Measurements from ENCODE around the gene EIPR1. TPM values are rescaled to one million over a fixed set of nuclear protein-coding genes. Genes with fewer than 3 reads are reported as not detected.
"Not testable (repeated sequence)": the region's sequence is repeated elsewhere in the genome, so short reads cannot be mapped to it uniquely, and the experiment has no call there.

Gene EIPR1
- polyA plus RNA-seq, 3 donors: 23.2 to 28.4 (median 26.5) TPM

DNA sequence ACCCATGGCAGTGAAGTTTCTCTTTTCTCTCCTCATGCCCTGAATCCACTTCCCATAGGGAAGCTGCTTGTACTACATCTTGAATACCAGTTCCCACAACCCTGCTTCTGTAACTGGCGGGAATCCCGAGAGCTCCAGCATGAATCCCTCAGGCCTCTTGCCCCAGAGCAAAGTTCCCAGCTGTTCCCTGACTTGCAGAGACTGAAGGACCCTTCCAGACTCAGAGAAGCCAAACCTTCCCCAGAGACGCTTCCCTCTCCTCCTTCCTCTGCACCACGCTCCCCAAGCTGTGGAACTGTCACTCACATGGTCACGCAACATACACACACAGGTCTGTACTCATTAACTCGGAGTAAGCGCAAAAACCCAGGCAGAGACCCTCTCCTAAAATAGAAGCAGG lies 28.3 kb upstream of the EIPR1 start:
- no peak for DNase-seq

DNA sequence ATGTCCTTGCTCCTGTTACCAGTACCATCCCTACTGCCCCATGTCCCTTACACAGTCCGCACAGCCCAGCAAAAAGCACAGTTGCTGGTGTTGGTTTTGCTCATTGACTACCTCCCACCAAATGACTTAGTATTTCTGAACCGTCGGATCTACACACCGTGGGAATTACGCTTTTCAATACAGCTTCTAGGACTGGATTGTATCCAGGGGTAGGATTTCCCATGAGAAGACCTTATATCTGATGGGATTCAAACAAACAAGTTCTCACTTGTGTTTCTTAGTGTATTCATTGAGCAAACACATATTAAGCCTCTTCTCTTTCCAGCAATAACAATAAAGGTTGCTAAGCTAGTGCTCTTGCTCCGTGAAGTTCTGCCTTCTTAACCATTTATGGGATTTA lies 27.7 kb upstream of the EIPR1 start:
- no peak for DNase-seq

DNA sequence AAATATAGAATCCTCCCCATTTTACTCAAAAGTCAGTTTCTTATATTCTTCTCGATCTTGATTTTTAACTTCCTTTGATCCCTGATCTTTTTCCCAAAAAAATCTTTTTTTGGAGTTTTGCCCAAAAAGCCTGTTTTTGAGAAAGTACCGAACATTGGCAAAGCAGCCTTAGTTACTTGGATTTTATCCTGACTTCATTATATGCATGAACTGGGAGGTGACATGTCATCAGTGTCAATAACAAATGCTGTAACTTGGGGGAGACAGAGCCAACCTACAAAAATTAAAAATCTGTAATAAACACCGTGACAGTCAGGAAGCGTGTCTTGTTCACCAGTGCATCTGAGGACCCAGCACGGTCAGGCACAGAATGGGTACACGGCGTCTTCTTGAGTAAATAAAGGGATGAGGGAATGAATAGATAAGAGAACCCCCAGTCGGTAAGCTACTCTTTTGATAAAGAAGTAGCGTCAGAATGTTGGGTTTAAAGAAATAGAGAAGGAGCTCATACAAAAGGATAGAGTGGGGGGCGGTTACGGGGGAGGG lies 26.8 kb upstream of the EIPR1 start:
- no peak for DNase-seq

- no peak for DNase-seq
Observed at GRCh38 chr2:3403587-3404334, 26.1 kb upstream of the EIPR1 start.

DNA sequence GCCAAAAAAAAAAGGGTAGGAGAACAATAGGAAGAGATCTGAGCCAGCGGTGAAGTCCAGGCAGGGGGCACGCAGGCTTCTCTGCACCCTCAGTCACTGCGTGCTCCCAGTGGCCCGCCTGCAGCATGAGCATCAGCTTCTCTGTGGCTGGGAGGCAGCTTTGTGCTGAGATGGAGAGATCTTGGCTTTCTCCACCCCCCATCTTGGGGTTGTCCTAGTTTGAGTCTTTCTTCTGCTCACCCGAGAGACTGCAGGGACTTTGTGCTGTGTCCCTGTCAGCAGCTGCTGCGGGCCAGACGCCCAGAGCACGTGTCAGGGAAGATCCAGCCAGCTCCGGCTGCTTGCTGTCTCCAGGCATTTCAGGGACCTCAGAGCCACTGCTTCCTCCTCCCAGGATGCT lies 22.2 kb upstream of the EIPR1 start:
- peak; percentile 48 for DNase-seq

GRCh38 chr2:3399381-3399780 lies 21.8 kb upstream of the EIPR1 start:
- no peak for DNase-seq

DNA sequence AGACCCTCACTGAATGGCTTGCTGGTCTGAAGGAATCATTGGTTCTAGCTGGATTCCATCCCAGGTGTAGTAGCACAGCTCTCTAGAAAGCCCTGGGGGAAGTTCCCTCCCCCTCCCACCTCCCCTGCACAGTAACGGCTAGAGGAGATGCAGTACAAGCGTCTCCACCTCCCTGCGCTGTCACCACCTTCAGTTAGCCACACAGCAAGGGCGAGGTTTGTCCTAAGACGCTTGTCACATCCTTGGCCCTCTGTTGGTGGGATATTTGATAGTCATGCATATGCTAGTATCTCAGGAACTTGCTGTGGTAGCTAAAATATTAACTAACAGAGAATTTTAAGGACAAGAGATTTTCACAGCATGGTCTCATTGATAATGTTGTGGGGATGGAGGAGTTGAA lies 21.2 kb upstream of the EIPR1 start:
- no peak for DNase-seq

GRCh38 chr2:3396920-3397559 lies 19.4 kb upstream of the EIPR1 start:
- no peak for DNase-seq

DNA sequence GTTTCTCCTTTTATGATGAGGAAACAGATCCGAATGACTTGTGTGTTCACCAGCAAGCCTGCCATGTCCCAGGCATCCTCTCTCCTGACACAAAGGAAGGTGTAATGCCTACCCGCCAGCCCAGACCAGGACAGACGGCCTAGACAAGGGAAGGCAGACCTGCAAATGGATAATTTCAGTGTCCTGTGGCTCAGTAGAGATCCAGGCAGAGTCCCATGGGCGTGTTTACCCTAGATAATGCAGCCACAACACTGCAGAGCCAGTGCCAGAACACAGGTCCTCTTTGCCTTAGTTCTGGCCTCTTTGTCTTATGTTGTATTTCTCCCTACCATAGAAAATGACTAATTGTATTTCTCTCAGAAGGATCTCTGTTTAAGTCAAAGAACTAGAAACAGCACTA lies 14.6 kb upstream of the EIPR1 start:
- no peak for DNase-seq

- DNase-seq: no peak
Observed at GRCh38 chr2:3390041-3390440, 12.4 kb upstream of the EIPR1 start.

GRCh38 chr2:3389193-3389592 lies 11.6 kb upstream of the EIPR1 start:
- DNase-seq: no peak

GRCh38 chr2:3388412-3388738 lies 10.8 kb upstream of the EIPR1 start:
- no peak for DNase-seq

DNA sequence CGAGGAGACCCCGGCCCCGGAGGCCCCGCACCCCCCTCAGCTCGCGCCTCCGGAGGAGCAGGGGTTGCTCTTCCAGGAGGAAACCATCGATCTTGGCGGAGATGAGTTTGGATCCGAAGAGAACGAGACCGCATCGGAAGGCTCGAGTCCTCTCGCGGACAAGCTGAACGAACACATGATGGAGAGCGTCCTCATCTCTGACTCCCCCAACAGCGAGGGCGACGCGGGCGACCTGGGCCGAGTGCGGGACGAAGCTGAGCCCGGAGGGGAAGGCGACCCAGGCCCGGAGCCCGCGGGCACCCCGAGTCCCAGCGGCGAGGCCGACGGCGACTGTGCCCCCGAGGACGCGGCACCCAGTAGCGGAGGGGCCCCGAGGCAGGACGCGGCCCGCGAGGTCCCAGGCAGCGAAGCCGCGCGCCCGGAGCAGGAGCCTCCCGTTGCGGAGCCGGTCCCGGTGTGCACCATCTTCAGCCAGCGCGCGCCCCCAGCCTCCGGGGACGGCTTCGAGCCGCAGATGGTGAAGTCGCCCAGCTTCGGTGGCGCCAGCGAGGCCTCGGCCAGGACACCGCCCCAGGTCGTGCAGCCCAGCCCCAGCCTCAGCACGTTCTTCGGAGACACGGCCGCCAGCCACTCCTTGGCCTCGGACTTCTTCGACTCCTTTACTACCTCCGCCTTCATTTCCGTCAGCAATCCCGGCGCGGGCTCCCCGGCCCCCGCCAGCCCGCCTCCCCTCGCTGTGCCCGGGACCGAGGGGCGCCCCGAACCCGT lies 10.2 kb upstream of the EIPR1 start:
- no peak for DNase-seq

- no peak for DNase-seq
Observed at GRCh38 chr2:3387011-3387410, 9.4 kb upstream of the EIPR1 start.

GRCh38 chr2:3386448-3386958 lies 8.9 kb upstream of the EIPR1 start:
- DNase-seq: no peak

DNA sequence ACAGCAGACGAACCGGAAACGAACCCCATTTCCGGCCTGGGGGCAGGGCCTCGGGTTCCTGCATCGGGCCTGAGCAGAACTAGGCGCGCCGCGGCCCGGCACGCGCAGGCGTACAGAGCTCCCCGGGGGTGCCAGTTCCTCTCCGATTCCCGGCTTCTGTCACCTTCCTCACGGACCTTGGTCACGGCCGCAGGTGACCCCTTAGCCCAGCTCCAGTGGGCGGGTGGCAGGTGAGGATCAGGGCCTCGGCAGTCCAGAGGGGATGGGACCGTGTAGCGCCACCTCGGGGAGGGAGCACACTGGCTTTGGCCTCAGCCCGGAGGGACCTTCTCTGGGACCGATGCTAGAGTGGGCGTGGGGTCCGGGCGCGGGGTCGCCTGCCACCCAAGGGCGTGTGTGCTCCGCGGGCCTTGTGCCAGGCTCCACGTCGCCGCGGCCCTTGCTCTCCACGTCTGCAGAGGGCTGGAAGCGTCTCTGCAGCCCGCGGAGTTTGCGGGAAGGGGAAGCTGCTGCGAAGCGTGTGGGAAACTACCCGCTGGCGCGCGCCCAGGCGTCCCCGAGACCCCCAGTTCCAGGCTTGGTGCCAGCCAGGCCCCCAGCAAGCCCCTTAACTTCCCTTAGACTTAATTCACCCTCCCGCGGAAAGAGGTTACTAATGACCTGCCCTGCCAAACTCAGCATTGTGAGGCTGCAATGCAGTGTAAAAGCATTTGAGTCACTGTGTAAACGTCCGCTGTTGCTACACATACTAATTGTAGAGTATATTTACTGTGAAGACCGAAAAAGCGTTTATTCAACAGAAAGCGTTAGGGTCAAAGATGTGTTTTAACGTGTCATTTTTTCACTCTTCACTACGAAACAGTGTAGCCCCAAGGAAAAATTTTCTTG lies 2.3 kb upstream of the EIPR1 start, which contains the start of gene TRAPPC12:
Gene TRAPPC12, plus strand, starts transcription at position 48 of the 888 bp plus-strand sequence. CDS start 7,930 bp downstream, outside the sequence.
- DNase-seq: peak; percentile 91

GRCh38 chr2:3379339-3379646 lies 1.7 kb upstream of the EIPR1 start:
- DNase-seq: no peak

DNA sequence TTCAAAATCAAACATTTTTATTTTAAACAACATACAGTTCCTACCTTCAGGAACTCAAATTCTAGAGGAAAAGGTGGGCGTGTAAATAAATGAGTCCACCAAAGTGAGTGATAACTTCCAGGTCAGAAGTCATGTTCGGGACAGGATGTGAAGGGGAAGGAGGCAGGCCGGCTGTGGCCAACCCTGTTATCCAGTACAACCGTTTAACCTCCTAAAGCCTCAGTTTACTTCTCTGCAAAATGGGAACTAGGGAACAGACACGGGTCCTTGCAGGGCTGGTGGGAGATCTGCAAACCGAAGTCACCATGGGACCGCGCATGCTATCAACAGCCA lies 373 bp downstream of the EIPR1 start:
- DNase-seq: peak; percentile 54

DNA sequence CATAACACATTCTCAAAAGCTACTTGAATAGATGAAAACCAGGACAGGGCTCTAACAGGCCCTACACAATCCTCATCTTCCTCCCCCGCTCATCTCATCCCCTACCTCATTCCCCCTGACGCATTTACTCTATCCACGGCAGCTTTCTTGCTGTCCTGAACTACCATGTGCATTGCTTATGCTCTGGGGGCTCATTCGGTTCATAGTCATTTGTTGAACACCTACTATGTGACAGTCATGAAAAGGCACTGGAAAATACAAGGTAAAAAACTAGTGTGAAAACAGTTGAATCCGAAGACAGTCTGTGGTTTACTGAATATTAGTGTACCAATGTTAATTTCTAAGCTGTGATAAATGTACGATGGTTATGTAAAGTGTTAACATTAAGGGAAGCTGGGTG lies 797 bp downstream of the EIPR1 start:
- no peak for DNase-seq

- not testable (repeated sequence) for DNase-seq
Observed at GRCh38 chr2:3369340-3370181, 8.1 kb downstream of the EIPR1 start.

DNA sequence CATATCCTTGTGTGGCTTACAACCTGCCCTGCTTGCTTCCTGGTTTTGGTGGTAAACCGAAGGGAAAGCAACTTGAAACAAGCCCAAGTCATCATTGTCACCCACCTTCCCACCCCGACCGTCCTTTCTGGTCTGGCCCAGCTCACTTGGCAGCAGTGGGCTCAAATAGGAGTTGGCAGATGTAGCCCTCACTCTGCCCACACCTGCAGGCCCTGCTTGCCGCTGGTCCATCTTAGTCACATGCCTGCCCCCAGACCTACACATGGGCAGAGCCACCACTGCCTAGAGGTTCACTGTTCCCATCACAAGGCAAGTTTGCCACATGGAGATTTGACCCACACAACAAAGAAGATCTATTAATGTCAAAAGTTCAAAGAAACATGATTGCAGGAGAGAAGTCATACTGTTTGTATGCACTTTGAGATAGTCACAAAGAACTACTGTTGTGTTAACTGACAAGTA lies 9.3 kb downstream of the EIPR1 start:
- DNase-seq: no peak
